ENCODE data around the gene HNRNPF. TPM values are rescaled to one million over a fixed set of nuclear protein-coding genes. Genes with fewer than 3 reads are reported as not detected.

The HNRNPF gene
- total and polyA plus RNA-seq, 2 of the 4 experiments (the other 2 are of a cell fraction) = 169 to 207 TPM

- TF ChIP-seq FOS (IDR thresholded peaks at IDR 0.05; ENCODE audit: low read depth, low read length) = 0 out of 2 replicates have a peak, but pooled peaks have one; percentile 16
- no peak for TF ChIP-seq CEBPB (IDR thresholded peaks at IDR 0.05; ENCODE audit: low read depth, low read length)
Measured at GRCh38 chr10:43396928-43397624, 11.9 kb downstream of the HNRNPF start (continued).

GRCh38 chr10:43396061-43396927 lies 12.7 kb downstream of the HNRNPF start:
- H4K5ac ChIP-seq (ENCODE audit: low read depth, low read length) = peak overlapping the region; percentile 30; the same call in 1 of the 2 replicates
- H3K4me2 ChIP-seq (ENCODE audit: low read depth, low read length) = peak overlapping the region; percentile 87
- H2BK120ac ChIP-seq (ENCODE audit: low read depth, low read length) = no peak overlapping the region
- H3K36me3 ChIP-seq (ENCODE audit: control insufficient read depth, insufficient read depth, low read length) = peaks cover 24% of the 10 kb centered on the region
- peaks cover 84% of the 10 kb centered on the region for H4K20me1 ChIP-seq (ENCODE audit: insufficient read depth, low read length)
- 1% methylated on average over 24 of the region's 71 CpGs; no CpG with 5 or more reads in 1 of the 2 experiments for WGBS, 2 experiments (ENCODE audit: extremely low coverage in 2 of 2, insufficient read length in 1 of 2)
- H4K8ac ChIP-seq (ENCODE audit: low read depth in 2 of 2, low read length in 2 of 2) = peak overlapping the region in 1 of 2 experiments; percentile 66; a peak in 2 of 4 replicates
- ATAC-seq (ENCODE audit: low read depth) (peak; percentile 88), DNase-seq (peak; percentile 58)
- peak overlapping the region; percentile 53; the same call in 1 of the 2 replicates for H2AK5ac ChIP-seq (ENCODE audit: low read depth, low read length)
- intact Hi-C loops (cut with micrococcal nuclease) (loop anchor here (2.0 kb wide), 1 partner anchor 41 kb away; the partner anchor contains the start of gene ZNF487), dilution Hi-C loops (cut with HindIII; ENCODE audit: low sequenced_read_pairs, unreplicated experiment) (no loop called here), in situ Hi-C loops (cut with MboI; ENCODE audit: low sequenced_read_pairs) (no loop called here)
- H3K79me1 ChIP-seq (ENCODE audit: low read depth in 1 of 2, low read length in 2 of 2) = peaks cover 12 to 55% of the 10 kb centered on the region in 2 experiments
- peak overlapping the region; percentile 94 for H3K27ac ChIP-seq (ENCODE audit: insufficient read depth, low read length)
- peak overlapping the region; percentile 88 for H3K14ac ChIP-seq (replicated peaks; ENCODE audit: low read depth, low read length)
- no peaks in the 10 kb centered on the region for H3K9me3 ChIP-seq (ENCODE audit: control insufficient read depth, insufficient read depth, low read length)
- peak overlapping the region; percentile 89 for H2AFZ ChIP-seq (replicated peaks; ENCODE audit: low read length, poor library complexity)
- no peak overlapping the region for H2BK20ac ChIP-seq (ENCODE audit: low read depth, low read length)
- H3K4me1 ChIP-seq (ENCODE audit: control insufficient read depth, insufficient read depth, low read length) = peaks cover 11% of the 10 kb centered on the region
- no peaks in the 10 kb centered on the region for H3K27me3 ChIP-seq (ENCODE audit: control insufficient read depth, insufficient read depth, low read length)
- peak overlapping the region; percentile 64 for H4K91ac ChIP-seq (ENCODE audit: insufficient read depth, low read depth, low read length)
- POLR2A ChIA-PET (ENCODE audit: unreplicated experiment) = no interaction called here
- no peak overlapping the region; the same call in 1 of the 2 replicates for H3K18ac ChIP-seq (ENCODE audit: low read depth, low read length)
- H3K56ac ChIP-seq (ENCODE audit: extremely low read depth, insufficient read depth, low read length) = peak overlapping the region; percentile 74
- peak overlapping the region; percentile 88 for H3K4me3 ChIP-seq (ENCODE audit: insufficient read depth, low read depth, low read length)
- no peak for TF ChIP-seq CHD1 (IDR thresholded peaks at IDR 0.05; ENCODE audit: low read depth, low read length)
- TF ChIP-seq RFX5 (IDR thresholded peaks at IDR 0.05; ENCODE audit: low read depth, low read length) = no peak
- TF ChIP-seq SMC3 (IDR thresholded peaks at IDR 0.05; ENCODE audit: low read depth, low read length) = no peak
- TF ChIP-seq MAFK (IDR thresholded peaks at IDR 0.05; ENCODE audit: low read depth, low read length) = no peak
- peak; percentile 68; the same call in 1 of the 2 replicates for TF ChIP-seq MAZ (IDR thresholded peaks at IDR 0.05; ENCODE audit: borderline replicate concordance, low read depth, low read length)
- peak; percentile 60 for TF ChIP-seq POLR2A (IDR thresholded peaks at IDR 0.05; ENCODE audit: low read depth, low read length)
- no peak for TF ChIP-seq USF2 (IDR thresholded peaks at IDR 0.05; ENCODE audit: low read depth, low read length)
- H2BK15ac ChIP-seq (ENCODE audit: low read depth, low read length) = no peak overlapping the region
- peak overlapping the region; percentile 85 for H3K4ac ChIP-seq (ENCODE audit: low read depth, low read length)
- peak overlapping the region; percentile 59 for H2BK5ac ChIP-seq (ENCODE audit: low read depth, low read length, poor library complexity, severe bottlenecking)
- peaks cover 13% of the 10 kb centered on the region for H3K9me1 ChIP-seq (ENCODE audit: insufficient read depth, low read length)
- peak overlapping the region; percentile 97 for H2AK9ac ChIP-seq (replicated peaks; ENCODE audit: low read depth, low read length, poor library complexity)
- peak overlapping the region; percentile 84 for H3K9ac ChIP-seq (ENCODE audit: low read depth, low read length)
- peak overlapping the region; percentile 28; the same call in 1 of the 2 replicates for H3K23ac ChIP-seq (ENCODE audit: low read depth, low read length)
- CTCF ChIA-PET = no interaction called here
- BruUV-seq (replicated peaks) = no TSS peak
